Right atrium auricular region (tissue), 2 donors: ENCODE results near the gene MRPS17. TPM values are rescaled to one million over a fixed set of nuclear protein-coding genes. Genes with fewer than 3 reads are reported as not detected.

Source experiments
- DNase-seq: peaks from one replicate; pipeline ENCODE4 v3.0.0-alpha.2; 2019; ENCODE audit warnings: low spot score
- H3K27ac ChIP-seq, 2 donors: fragments of 200-600 bp; sonication (generic); 1 replicate in 1 of 2; 2 replicates in 1 of 2; pipeline ENCODE4 v1.5.1; 2016 to 2019
- H3K27me3 ChIP-seq, 2 donors: fragments of 200-600 bp; sonication (generic); one replicate each; pipeline versions ENCODE4 v1.5.1 to v1.6.0; 2017 to 2019
- H3K36me3 ChIP-seq: fragments of 200-600 bp; sonication (generic); one replicate; pipeline ENCODE4 v1.5.1; 2016
- H3K4me1 ChIP-seq, 2 donors: fragments of 200-600 bp; sonication (generic); one replicate each; pipeline versions ENCODE4 v1.5.1 to v1.6.0; 2017 to 2019
- H3K4me3 ChIP-seq, 2 donors: fragments of 200-600 bp; sonication (generic); 1 replicate in 1 of 2; 2 replicates in 1 of 2; pipeline ENCODE4 v1.5.1; 2017 to 2019; ENCODE audit warnings: mild to moderate bottlenecking in 1 of 2, moderate library complexity in 1 of 2
- H3K9me3 ChIP-seq, 2 donors: fragments of 200-600 bp; sonication (generic); one replicate each; pipeline ENCODE4 v1.5.1; 2019
- total RNA-seq, 2 donors: library from RNA; depleted of rRNA; stranded (reverse); fragments of >200 nt; gene quantifications; one replicate each; pipeline ENCODE4 v1.1.0, GENCODE V29; 2016
- TF ChIP-seq, protein P1 (sequence below), 2 donors: fragments of 200-600 bp; sonication (generic); IDR thresholded peaks; one replicate each; pipeline ENCODE4 v1.5.1; 2019; ENCODE audit warnings: antibody characterized with exemption in 2 of 2

MRPS17 gene
- total RNA-seq, 2 donors from 2014 or later = 14.1 to 15.9 TPM

DNA sequence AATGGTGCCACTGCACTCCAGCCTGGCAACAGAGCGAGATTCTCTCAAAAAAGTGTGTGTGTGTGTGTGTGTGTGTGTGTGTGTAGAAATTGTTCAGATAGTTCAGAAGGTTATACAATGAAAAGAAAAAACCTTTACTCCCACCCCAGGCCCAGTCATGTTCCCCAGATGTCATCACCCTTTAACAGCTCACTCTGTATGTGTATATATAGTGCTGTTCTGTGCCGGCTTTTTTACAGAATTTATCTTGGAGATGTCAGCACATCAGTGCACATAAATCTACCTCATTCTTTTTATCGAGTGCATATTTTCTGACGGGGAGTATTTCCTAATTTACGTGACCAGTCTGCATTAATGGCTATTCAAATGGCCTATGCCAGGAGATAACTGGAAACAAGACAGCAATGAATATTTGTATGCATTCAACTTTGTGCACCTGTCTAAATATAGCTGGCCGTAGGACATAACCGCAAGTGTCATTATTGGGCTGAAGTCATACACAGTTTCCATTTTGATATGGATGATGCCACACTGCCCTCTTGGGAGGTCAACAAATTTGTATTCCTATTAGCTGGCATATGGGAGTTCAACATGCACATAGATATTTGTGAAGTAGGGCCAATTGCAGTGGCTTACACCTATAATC, 24.4 kb downstream of the MRPS17 start:
- TF ChIP-seq, protein P1, sequence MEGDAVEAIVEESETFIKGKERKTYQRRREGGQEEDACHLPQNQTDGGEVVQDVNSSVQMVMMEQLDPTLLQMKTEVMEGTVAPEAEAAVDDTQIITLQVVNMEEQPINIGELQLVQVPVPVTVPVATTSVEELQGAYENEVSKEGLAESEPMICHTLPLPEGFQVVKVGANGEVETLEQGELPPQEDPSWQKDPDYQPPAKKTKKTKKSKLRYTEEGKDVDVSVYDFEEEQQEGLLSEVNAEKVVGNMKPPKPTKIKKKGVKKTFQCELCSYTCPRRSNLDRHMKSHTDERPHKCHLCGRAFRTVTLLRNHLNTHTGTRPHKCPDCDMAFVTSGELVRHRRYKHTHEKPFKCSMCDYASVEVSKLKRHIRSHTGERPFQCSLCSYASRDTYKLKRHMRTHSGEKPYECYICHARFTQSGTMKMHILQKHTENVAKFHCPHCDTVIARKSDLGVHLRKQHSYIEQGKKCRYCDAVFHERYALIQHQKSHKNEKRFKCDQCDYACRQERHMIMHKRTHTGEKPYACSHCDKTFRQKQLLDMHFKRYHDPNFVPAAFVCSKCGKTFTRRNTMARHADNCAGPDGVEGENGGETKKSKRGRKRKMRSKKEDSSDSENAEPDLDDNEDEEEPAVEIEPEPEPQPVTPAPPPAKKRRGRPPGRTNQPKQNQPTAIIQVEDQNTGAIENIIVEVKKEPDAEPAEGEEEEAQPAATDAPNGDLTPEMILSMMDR (IDR thresholded peaks at IDR 0.05) = no peak
- no peak for DNase-seq
- peaks cover 0 to 18% of the 10 kb centered on the region in 2 donors for H3K4me1 ChIP-seq
- H3K27ac ChIP-seq = peak overlapping the region; percentile 59 to 74
- H3K36me3 ChIP-seq = peaks cover 25% of the 10 kb centered on the region
- H3K9me3 ChIP-seq = no peaks in the 10 kb centered on the region
- no peak overlapping the region for H3K4me3 ChIP-seq
- H3K27me3 ChIP-seq = no peaks in the 10 kb centered on the region

DNA sequence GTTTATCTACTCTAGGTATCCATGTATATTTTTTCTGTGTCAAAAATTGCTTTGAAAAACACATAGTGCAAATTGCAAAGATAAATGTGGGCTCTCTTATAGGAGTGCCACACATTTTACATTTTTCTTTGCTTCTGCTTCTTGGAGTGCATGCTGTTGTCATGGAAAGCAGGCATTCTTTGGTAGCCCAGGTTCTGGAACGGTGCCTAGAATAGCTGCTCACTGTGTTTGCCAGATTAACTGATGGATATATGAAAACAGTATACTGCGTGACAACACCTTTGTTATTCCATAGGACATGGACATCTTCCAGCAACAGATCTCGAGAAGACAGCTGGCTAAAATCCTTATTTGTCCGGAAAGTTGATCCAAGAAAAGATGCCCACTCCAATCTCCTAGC, 26.2 kb downstream of the MRPS17 start:
- Histone ChIP-seq H3K4me3 (no peak overlapping the region), H3K36me3 (peaks cover 42% of the 10 kb centered on the region), H3K4me1 (peaks cover 0 to 13% of the 10 kb centered on the region in 2 donors), H3K27me3 (no peaks in the 10 kb centered on the region), H3K27ac (no peak overlapping the region), H3K9me3 (no peaks in the 10 kb centered on the region)
- DNase-seq = no peak
- TF ChIP-seq, protein P1 (IDR thresholded peaks at IDR 0.05) = no peak

DNA sequence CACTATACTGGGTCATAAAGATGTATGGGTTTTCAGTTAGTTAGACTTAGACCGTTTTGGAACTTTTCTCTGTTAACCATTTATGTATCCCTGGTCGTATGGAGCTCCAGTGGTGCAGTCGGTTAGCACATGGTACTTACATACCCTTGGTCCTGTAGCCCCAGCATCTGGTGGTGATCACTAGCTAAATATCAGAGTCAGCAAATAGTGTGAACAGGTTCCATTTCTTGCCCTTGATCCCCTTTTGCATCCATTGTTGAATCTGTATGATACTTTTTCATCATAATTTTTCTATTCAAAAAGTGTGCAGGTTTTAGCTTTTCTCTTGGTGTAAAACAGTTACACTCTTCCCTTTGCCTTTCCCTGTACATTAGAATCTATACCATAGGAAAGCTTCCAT, 28.6 kb downstream of the MRPS17 start:
- H3K27ac ChIP-seq = no peak overlapping the region
- TF ChIP-seq, protein P1 (IDR thresholded peaks at IDR 0.05) = no peak
- H3K9me3 ChIP-seq = no peaks in the 10 kb centered on the region
- no peaks in the 10 kb centered on the region for H3K27me3 ChIP-seq
- H3K4me1 ChIP-seq = peaks cover 0 to 6% of the 10 kb centered on the region in 2 donors
- DNase-seq = no peak
- H3K4me3 ChIP-seq = no peak overlapping the region
- peaks cover 67% of the 10 kb centered on the region for H3K36me3 ChIP-seq

DNA sequence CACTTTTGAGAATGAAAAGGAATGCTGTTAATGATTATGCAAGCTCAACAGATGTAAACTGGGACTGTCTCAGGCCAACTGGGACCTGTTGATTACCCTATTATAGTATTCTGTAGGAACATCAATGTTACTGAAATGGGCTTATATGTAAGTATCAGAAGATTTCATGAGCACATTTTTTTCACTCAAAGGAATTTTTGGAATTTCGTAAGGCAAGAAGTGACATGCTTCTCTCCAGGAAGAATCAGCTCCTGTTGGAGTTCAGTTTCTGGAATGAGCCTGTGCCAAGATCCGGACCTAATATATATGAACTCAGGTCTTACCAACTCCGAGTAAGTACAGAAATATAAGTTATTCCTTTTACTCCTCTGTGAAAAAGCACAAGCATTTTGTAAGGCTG, 31.9 kb downstream of the MRPS17 start:
- Histone ChIP-seq H3K4me1 (no peaks in the 10 kb centered on the region), H3K27me3 (no peaks in the 10 kb centered on the region), H3K27ac (no peak overlapping the region), H3K36me3 (peaks cover 95% of the 10 kb centered on the region), H3K4me3 (no peak overlapping the region), H3K9me3 (no peaks in the 10 kb centered on the region)
- TF ChIP-seq, protein P1 (IDR thresholded peaks at IDR 0.05) = no peak
- DNase-seq = no peak

DNA sequence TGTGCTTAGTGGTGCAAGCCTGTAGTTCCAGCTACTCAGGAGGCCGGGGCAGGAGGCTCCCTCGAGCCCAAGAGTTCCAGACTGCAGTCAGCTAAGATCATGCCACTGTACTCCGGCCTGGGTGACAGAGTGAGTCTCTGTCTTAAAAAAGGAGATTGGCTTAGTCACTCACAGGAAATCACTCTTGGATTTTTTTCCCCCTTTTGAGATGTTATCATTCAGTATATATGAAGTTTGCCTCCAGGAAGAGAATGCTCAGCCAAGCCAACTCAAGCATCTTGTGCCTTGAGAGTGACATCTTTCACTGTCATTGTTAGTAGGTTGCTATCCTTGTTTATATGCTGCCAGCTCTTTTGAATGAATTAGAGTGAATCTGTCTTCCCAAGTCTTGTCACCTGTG, 40.7 kb downstream of the MRPS17 start:
- Histone ChIP-seq H3K36me3 (peaks cover 73% of the 10 kb centered on the region), H3K27ac (no peak overlapping the region), H3K9me3 (no peaks in the 10 kb centered on the region), H3K4me1 (no peaks in the 10 kb centered on the region), H3K27me3 (no peaks in the 10 kb centered on the region), H3K4me3 (no peak overlapping the region)
- no peak for DNase-seq
- TF ChIP-seq, protein P1 (IDR thresholded peaks at IDR 0.05) = no peak
